K562 (cell line): Measurements from ENCODE around the gene MOG. TPM values are rescaled to one million over a fixed set of nuclear protein-coding genes. Genes with fewer than 3 reads are reported as not detected.

Experiments
- CBFB ChIP-seq: sonication (generic); formaldehyde crosslinking; IDR thresholded peaks from 2 replicates; pipeline ENCODE4 v1.4.0; 2020; ENCODE audit warnings: mild to moderate bottlenecking, missing genetic modification reagents
- CREB1 ChIP-seq, 2 experiments: sonication (generic) in 1 of 2; formaldehyde crosslinking in 1 of 2; IDR thresholded peaks; 2 replicates each; pipeline versions ENCODE4 v1.6.1 to v1.8.0; 2012 to 2022; ENCODE audit warnings: inconsistent platforms in 1 of 2, mild to moderate bottlenecking in 1 of 2, missing genetic modification reagents in 1 of 2, moderate library complexity in 1 of 2
- CREM ChIP-seq: IDR thresholded peaks from 2 replicates; pipeline ENCODE4 v1.6.1; 2014; ENCODE audit warnings: antibody characterized with exemption, low read depth
- CTBP1 ChIP-seq: fragments of 450-650 bp; IDR thresholded peaks from 2 replicates; pipeline ENCODE4 v1.6.1; 2016; ENCODE audit warnings: borderline replicate concordance
- CXXC5 ChIP-seq: fragments of 250-450 bp; sonication (Bioruptor Pico); IDR thresholded peaks from 2 replicates; pipeline ENCODE4 v1.8.0; 2022; ENCODE audit warnings: inconsistent platforms, mild to moderate bottlenecking, moderate library complexity
- EP400 ChIP-seq: fragments of 450-650 bp; IDR thresholded peaks from 2 replicates; pipeline ENCODE4 v1.6.1; 2017; ENCODE audit warnings: antibody characterized with exemption, mild to moderate bottlenecking, moderate library complexity
- MTA3 ChIP-seq: fragments of 450-650 bp; formaldehyde crosslinking; IDR thresholded peaks from 2 replicates; pipeline ENCODE4 v1.6.1; 2017; ENCODE audit warnings: mild to moderate bottlenecking, borderline replicate concordance
- RUNX1 ChIP-seq: sonication (generic); IDR thresholded peaks from 2 replicates; pipeline ENCODE4 v1.6.1; 2016; ENCODE audit warnings: antibody characterized with exemption, low read depth
- TAF1 ChIP-seq: IDR thresholded peaks from 2 replicates; pipeline ENCODE4 v1.6.1; 2011; ENCODE audit warnings: mild to moderate bottlenecking, low read length, moderate library complexity; ENCODE audit not compliant: insufficient read depth, control insufficient read depth, severe bottlenecking; ENCODE audit errors: extremely low read depth
- XRCC5 ChIP-seq: fragments of 200-400 bp; formaldehyde crosslinking; IDR thresholded peaks from 2 replicates; pipeline ENCODE4 v1.6.1; 2017; ENCODE audit warnings: low read depth, mild to moderate bottlenecking, low read length
- ZC3H11A ChIP-seq: IDR thresholded peaks from 2 replicates; pipeline ENCODE4 v1.6.1; 2012; ENCODE audit warnings: low read depth, low read length, improper control_type of control experiment
- ZFX ChIP-seq: sonication (generic); formaldehyde crosslinking; IDR thresholded peaks from 2 replicates; pipeline ENCODE4 v1.8.0; 2022; ENCODE audit warnings: mild to moderate bottlenecking, missing genetic modification reagents, moderate library complexity
- ZNF436 ChIP-seq: fragments of 250-450, 450-650 bp; sonication (Bioruptor Pico); formaldehyde crosslinking; IDR thresholded peaks from 2 replicates; pipeline ENCODE4 v1.7.0; 2020; ENCODE audit warnings: mild to moderate bottlenecking
- ZNF584 ChIP-seq: fragments of 200-800 bp; sonication (Bioruptor generic); IDR thresholded peaks from 2 replicates; pipeline ENCODE4 v1.6.1; 2016; ENCODE audit warnings: low read depth, mild to moderate bottlenecking, missing genetic modification characterization, missing compliant biosample characterization
- polyA plus RNA-seq, 8 experiments: library from polyadenylated mRNA; depleted of rRNA in 4 of 8; stranded (reverse) in 5 of 8; unstranded in 3 of 8; fragments of >200 nt; fragmentation: Nextera tagmentation in 2 of 8; fragmentation: Illumina TruSeq in 1 of 8; extraction: Ambion mirVana in 2 of 8; extraction: Trizol in 1 of 8; gene quantifications; 2 replicates each; pipeline versions ENCODE4 v1.2.1 to v1.2.3, GENCODE V29; 2011 to 2014; ENCODE audit warnings: inconsistent platforms in 1 of 8, missing spikeins in 1 of 8
- total RNA-seq, 7 experiments: library from RNA; depleted of rRNA in 6 of 7; stranded (reverse); fragments of >200 nt in 6 of 7; fragmentation: Illumina TruSeq in 2 of 7; extraction: Trizol in 2 of 7; gene quantifications; 2 replicates each; pipeline versions ENCODE4 v1.2.1 to v1.2.3, GENCODE V29; 2011 to 2021; ENCODE audit warnings: low replicate concordance in 1 of 7
- TF ChIP-seq, protein P1 (sequence below): fragments of 250-450 bp; sonication (Bioruptor Pico); IDR thresholded peaks from 2 replicates; pipeline ENCODE4 v1.4.0; 2020
- TF ChIP-seq, protein P2 (sequence below): fragments of 450-650 bp; conservative IDR thresholded peaks from 2 replicates; pipeline ENCODE4 v1.6.1; 2016; ENCODE audit warnings: missing genetic modification characterization, low read depth, mild to moderate bottlenecking, missing compliant biosample characterization, moderate library complexity
- TF ChIP-seq, protein P3 (sequence below): sonication (generic); formaldehyde crosslinking; IDR thresholded peaks from 2 replicates; pipeline ENCODE4 v1.8.0; 2022; ENCODE audit warnings: missing genetic modification reagents, mild to moderate bottlenecking, borderline replicate concordance

Gene MOG
- total and polyA plus RNA-seq, 9 of the 15 experiments (the other 6 are each of a cell fraction or from before 2014, with no cell fraction given): not detected

DNA sequence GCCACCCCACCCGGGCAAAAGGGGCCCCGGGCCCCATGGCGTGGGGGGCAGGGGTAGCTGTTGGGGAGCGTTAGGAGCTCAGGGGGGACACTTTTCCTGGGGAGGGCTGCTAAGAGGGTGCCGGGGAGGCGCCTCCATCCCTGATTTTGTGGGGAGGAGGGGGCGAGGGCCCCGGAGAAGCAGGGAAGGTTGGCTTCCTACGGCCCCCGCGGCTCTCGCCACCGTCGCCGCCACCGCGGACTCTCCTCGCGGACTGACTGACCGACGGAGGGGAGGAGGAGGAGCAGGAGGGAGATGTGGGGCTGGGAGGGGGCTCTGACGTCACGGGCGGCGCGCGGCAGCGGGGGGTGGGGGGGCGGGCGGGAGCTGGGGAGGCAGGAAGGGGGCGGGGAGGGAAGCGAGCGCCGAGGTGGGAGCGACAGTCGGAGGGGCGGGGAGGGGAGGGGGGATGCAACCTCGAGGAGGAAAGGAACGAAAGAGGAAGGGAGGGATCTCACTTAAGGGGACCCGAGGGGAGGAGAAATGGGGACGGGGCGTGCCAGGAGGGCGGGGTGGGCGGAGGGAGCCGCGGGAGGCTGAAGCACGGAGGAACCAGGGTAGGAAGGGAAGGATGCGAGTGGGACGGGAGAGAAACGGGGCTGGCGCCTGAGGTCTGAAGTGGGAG, 29.0 kb upstream of the MOG start (continued):
- TF ChIP-seq, protein P1, sequence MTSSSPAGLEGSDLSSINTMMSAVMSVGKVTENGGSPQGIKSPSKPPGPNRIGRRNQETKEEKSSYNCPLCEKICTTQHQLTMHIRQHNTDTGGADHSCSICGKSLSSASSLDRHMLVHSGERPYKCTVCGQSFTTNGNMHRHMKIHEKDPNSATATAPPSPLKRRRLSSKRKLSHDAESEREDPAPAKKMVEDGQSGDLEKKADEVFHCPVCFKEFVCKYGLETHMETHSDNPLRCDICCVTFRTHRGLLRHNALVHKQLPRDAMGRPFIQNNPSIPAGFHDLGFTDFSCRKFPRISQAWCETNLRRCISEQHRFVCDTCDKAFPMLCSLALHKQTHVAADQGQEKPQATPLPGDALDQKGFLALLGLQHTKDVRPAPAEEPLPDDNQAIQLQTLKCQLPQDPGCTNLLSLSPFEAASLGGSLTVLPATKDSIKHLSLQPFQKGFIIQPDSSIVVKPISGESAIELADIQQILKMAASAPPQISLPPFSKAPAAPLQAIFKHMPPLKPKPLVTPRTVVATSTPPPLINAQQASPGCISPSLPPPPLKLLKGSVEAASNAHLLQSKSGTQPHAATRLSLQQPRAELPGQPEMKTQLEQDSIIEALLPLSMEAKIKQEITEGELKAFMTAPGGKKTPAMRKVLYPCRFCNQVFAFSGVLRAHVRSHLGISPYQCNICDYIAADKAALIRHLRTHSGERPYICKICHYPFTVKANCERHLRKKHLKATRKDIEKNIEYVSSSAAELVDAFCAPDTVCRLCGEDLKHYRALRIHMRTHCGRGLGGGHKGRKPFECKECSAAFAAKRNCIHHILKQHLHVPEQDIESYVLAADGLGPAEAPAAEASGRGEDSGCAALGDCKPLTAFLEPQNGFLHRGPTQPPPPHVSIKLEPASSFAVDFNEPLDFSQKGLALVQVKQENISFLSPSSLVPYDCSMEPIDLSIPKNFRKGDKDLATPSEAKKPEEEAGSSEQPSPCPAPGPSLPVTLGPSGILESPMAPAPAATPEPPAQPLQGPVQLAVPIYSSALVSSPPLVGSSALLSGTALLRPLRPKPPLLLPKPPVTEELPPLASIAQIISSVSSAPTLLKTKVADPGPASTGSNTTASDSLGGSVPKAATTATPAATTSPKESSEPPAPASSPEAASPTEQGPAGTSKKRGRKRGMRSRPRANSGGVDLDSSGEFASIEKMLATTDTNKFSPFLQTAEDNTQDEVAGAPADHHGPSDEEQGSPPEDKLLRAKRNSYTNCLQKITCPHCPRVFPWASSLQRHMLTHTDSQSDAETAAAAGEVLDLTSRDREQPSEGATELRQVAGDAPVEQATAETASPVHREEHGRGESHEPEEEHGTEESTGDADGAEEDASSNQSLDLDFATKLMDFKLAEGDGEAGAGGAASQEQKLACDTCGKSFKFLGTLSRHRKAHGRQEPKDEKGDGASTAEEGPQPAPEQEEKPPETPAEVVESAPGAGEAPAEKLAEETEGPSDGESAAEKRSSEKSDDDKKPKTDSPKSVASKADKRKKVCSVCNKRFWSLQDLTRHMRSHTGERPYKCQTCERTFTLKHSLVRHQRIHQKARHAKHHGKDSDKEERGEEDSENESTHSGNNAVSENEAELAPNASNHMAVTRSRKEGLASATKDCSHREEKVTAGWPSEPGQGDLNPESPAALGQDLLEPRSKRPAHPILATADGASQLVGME (CRISPR knock-in tag): no peak
- no peak for TF ChIP-seq ZFX (CRISPR knock-in tag)
- TF ChIP-seq CBFB: no peak
- TF ChIP-seq EP400: peak; percentile 1; the same call in 1 of the 2 replicates
- TF ChIP-seq ZC3H11A: no peak
- TF ChIP-seq ZNF436 (CRISPR knock-in tag): no peak
- peak; percentile 30; the same call in 1 of the 2 replicates for TF ChIP-seq CXXC5 (CRISPR knock-in tag)
- peak; percentile 91 for TF ChIP-seq CREM
- no peak for TF ChIP-seq ZNF584 (CRISPR knock-in tag)
- TF ChIP-seq CTBP1: no peak
- no peak for TF ChIP-seq XRCC5
- TF ChIP-seq, protein P2, sequence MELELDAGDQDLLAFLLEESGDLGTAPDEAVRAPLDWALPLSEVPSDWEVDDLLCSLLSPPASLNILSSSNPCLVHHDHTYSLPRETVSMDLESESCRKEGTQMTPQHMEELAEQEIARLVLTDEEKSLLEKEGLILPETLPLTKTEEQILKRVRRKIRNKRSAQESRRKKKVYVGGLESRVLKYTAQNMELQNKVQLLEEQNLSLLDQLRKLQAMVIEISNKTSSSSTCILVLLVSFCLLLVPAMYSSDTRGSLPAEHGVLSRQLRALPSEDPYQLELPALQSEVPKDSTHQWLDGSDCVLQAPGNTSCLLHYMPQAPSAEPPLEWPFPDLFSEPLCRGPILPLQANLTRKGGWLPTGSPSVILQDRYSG: no peak
- TF ChIP-seq, protein P3, sequence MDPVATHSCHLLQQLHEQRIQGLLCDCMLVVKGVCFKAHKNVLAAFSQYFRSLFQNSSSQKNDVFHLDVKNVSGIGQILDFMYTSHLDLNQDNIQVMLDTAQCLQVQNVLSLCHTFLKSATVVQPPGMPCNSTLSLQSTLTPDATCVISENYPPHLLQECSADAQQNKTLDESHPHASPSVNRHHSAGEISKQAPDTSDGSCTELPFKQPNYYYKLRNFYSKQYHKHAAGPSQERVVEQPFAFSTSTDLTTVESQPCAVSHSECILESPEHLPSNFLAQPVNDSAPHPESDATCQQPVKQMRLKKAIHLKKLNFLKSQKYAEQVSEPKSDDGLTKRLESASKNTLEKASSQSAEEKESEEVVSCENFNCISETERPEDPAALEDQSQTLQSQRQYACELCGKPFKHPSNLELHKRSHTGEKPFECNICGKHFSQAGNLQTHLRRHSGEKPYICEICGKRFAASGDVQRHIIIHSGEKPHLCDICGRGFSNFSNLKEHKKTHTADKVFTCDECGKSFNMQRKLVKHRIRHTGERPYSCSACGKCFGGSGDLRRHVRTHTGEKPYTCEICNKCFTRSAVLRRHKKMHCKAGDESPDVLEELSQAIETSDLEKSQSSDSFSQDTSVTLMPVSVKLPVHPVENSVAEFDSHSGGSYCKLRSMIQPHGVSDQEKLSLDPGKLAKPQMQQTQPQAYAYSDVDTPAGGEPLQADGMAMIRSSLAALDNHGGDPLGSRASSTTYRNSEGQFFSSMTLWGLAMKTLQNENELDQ (CRISPR knock-in tag): no peak
- TF ChIP-seq MTA3: peak; percentile 29; the same call in 1 of the 2 replicates
- peak; percentile 77 for TF ChIP-seq TAF1
- TF ChIP-seq RUNX1: 0 out of 2 replicates have a peak, but pooled peaks have one; percentile 2
- 0 out of 2 replicates have a peak, but pooled peaks have one; percentile 64 for TF ChIP-seq CREB1 (IDR thresholded peaks at IDR 0.05)
- TF ChIP-seq CREB1 (CRISPR knock-in tag; IDR thresholded peaks at IDR 0.05): peak; percentile 83
